PC-3 (cell line): ENCODE data around the gene HOXB1. TPM values are rescaled to one million over a fixed set of nuclear protein-coding genes. Genes with fewer than 3 reads are reported as not detected.
A peak's percentile ranks its signal among the peaks of the same experiment; 100 is the strongest.

ENCODE experiments used
- ATAC-seq: fragments of 200-7000 bp; cut with Tn5 transposase; 2 replicates; pipeline ENCODE4 v1.9.1; 2020; ENCODE audit warnings: mild to moderate bottlenecking, moderate library complexity
- Bru-seq: library from RNA; stranded (reverse); fragments of 400-500 nt; gene quantifications from one replicate; lab custom pipeline; 2021; lab: Mats Ljungman, UMichigan
- BruChase-seq, 2 experiments: library from RNA; stranded (reverse); fragments of 400-500 nt; gene quantifications; one replicate each; lab custom pipeline; 2021; lab: Mats Ljungman, UMichigan
- BruUV-seq: library from RNA; stranded (reverse); fragments of 400-500 nt; replicated peaks from 2 replicates; lab custom pipeline; 2021; lab: Mats Ljungman, UMichigan
- CTCF ChIA-PET: fragments of 300-600 bp; sonication (Branson Sonifier 250); formaldehyde crosslinking; loops from one replicate; lab custom pipeline; 2022; ENCODE audit warnings: antibody characterized with exemption; lab: Charles Lee
- POLR2A ChIA-PET: fragments of 300-600 bp; sonication (Branson Sonifier 250); formaldehyde crosslinking; loops from one replicate; lab custom pipeline; 2022; ENCODE audit warnings: antibody characterized with exemption; ENCODE audit not compliant: unreplicated experiment; lab: Charles Lee
- DNase-seq: peaks from one replicate; pipeline ENCODE4 v3.0.0-alpha.2; 2015
- H2AFZ ChIP-seq: fragments of 300-600 bp; sonication (generic); 2 replicates; pipeline ENCODE4 v1.6.0; 2016; ENCODE audit warnings: antibody characterized with exemption, low read length
- H3F3A ChIP-seq: fragments of 300-600 bp; sonication (generic); one replicate; pipeline ENCODE4 v1.6.0; 2017; ENCODE audit warnings: antibody characterized with exemption, low read length, control low read depth, mild to moderate bottlenecking; ENCODE audit not compliant: unreplicated experiment
- H3K27ac ChIP-seq: fragments of 300-600 bp; sonication (generic); 2 replicates; pipeline ENCODE4 v1.5.1; 2016; ENCODE audit warnings: mild to moderate bottlenecking, low read length
- H3K27me3 ChIP-seq: fragments of 300-600 bp; sonication (generic); 2 replicates; pipeline ENCODE4 v1.6.1; 2016; ENCODE audit warnings: low read length, mixed read lengths
- H3K36me3 ChIP-seq: fragments of 300-600 bp; sonication (generic); 2 replicates; pipeline ENCODE4 v1.6.1; 2016; ENCODE audit warnings: low read depth, mixed run types, low read length, mixed read lengths
- H3K4me1 ChIP-seq: fragments of 300-600 bp; sonication (generic); 2 replicates; pipeline ENCODE4 v1.5.1; 2016; ENCODE audit warnings: low read length; ENCODE audit not compliant: insufficient read depth
- H3K4me2 ChIP-seq: fragments of 300-600 bp; sonication (generic); 2 replicates; pipeline ENCODE4 v1.6.0; 2016; ENCODE audit warnings: low read length
- H3K4me3 ChIP-seq: fragments of 300-600 bp; sonication (generic); 2 replicates; pipeline ENCODE4 v1.5.1; 2016; ENCODE audit warnings: mild to moderate bottlenecking, low read length, mixed read lengths
- H3K79me2 ChIP-seq: fragments of 300-600 bp; sonication (generic); 2 replicates; pipeline ENCODE4 v1.6.1; 2017; ENCODE audit warnings: low read length, mixed read lengths
- H3K9ac ChIP-seq: fragments of 300-600 bp; sonication (generic); 2 replicates; pipeline ENCODE4 v1.6.0; 2016; ENCODE audit warnings: mild to moderate bottlenecking, low read length
- H3K9me2 ChIP-seq: fragments of 300-600 bp; sonication (generic); replicated peaks from 2 replicates; pipeline ENCODE4 v1.6.1; 2016; ENCODE audit warnings: mixed run types, low read length, mixed read lengths
- H3K9me3 ChIP-seq: fragments of 300-600 bp; sonication (generic); 2 replicates; pipeline ENCODE4 v1.6.1; 2016; ENCODE audit warnings: low read length, mixed read lengths
- H4K20me1 ChIP-seq: fragments of 300-600 bp; sonication (generic); 2 replicates; pipeline ENCODE4 v1.6.1; 2016; ENCODE audit warnings: low read length, mixed read lengths
- CTCF ChIP-seq: fragments of 300-600 bp; sonication (generic); conservative IDR thresholded peaks from 2 replicates; pipeline ENCODE4 v1.5.1; 2017; ENCODE audit warnings: antibody characterized with exemption, low read depth, mild to moderate bottlenecking, low read length
- EZH2 ChIP-seq: fragments of 300-600 bp; sonication (generic); IDR thresholded peaks from one replicate; pipeline ENCODE4 v1.6.1; 2017; ENCODE audit warnings: antibody characterized with exemption, mild to moderate bottlenecking, low read length; ENCODE audit not compliant: unreplicated experiment
- EZH2phosphoT487 ChIP-seq: fragments of 300-600 bp; sonication (generic); IDR thresholded peaks from 2 replicates; pipeline ENCODE4 v1.6.1; 2018; ENCODE audit warnings: mild to moderate bottlenecking, antibody characterized with exemption, low read length, borderline replicate concordance
- intact Hi-C: fragments of 100-400 bp; cut with micrococcal nuclease; formaldehyde crosslinking; loops from 2 replicates; pipeline ENCODE4 v1.9.0; 2023
- long read RNA-seq: library from polyadenylated mRNA; unstranded; transcript quantifications from one replicate; pipeline ENCODE4 v2.0.0, GENCODE V29; 2021; ENCODE audit not compliant: unreplicated experiment
- total RNA-seq: library from RNA; depleted of rRNA; stranded (reverse); fragments of >200 nt; gene quantifications from 2 replicates; pipeline ENCODE4 v1.2.3, GENCODE V29; 2014; rRNA removed

Gene HOXB1
- total RNA-seq, result not detected in 2 replicates
- percentile 21 among the genes with signal in this experiment for Bru-seq, nascent RNA
- BruChase-seq, experiment 1, labeled RNA remaining after a 6-hour chase, result not detected
- BruChase-seq, experiment 2, labeled RNA remaining after a 2-hour chase, result not detected
- long read RNA-seq, result 0 reads

DNA sequence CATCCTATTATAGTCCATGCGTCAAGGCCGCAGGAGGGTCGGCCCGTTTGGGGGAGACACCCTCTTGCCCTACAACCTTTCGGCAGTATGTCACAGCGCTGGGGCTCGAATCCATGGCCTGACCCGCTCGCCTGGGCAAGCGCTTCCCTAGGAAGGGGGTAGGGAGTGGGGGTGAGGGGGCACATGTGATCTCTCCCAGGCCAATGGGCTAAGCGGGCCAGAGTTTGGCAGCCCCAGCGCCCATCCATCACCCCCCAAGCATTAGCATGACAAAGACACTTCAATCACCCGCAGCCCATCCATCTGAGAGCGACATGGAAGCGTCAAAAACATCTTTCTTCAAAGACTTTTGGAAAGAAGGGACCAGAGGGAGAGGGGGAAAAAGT, at the start of gene HOXB1:
Gene HOXB1, minus strand, starts transcription at position 125 of the 386 bp plus-strand sequence. Its CDS starts 107 bp downstream, at position 18.
- no peak for ATAC-seq
- POLR2A ChIA-PET, result no interaction called here
- no peak for TF ChIP-seq EZH2phosphoT487
- TF ChIP-seq CTCF, result no peak
- no peak for TF ChIP-seq EZH2
- no TSS peak for BruUV-seq
- CTCF ChIA-PET, result no interaction called here
- no peak within 1 kb of the TSS for H3K27ac ChIP-seq
- no peaks in the 10 kb centered on the region for H3K36me3 ChIP-seq
- H3K4me3 ChIP-seq, result no peak within 1 kb of the TSS
- DNase-seq, result no peak
- H3F3A ChIP-seq, result no peaks in the 10 kb centered on the region
- no peaks in the 10 kb centered on the region for H4K20me1 ChIP-seq
- H3K4me1 ChIP-seq, result no peaks in the 10 kb centered on the region
- no peak within 1 kb of the TSS for H2AFZ ChIP-seq
- H3K9me3 ChIP-seq, result no peaks in the 10 kb centered on the region
- H3K79me2 ChIP-seq, result no peaks in the 10 kb centered on the region
- no peak within 1 kb of the TSS for H3K4me2 ChIP-seq
- no peaks in the 10 kb centered on the region for H3K9me2 ChIP-seq
- H3K9ac ChIP-seq, result no peak within 1 kb of the TSS
- intact Hi-C loops, result no loop called here
- no peaks in the 10 kb centered on the region for H3K27me3 ChIP-seq

DNA sequence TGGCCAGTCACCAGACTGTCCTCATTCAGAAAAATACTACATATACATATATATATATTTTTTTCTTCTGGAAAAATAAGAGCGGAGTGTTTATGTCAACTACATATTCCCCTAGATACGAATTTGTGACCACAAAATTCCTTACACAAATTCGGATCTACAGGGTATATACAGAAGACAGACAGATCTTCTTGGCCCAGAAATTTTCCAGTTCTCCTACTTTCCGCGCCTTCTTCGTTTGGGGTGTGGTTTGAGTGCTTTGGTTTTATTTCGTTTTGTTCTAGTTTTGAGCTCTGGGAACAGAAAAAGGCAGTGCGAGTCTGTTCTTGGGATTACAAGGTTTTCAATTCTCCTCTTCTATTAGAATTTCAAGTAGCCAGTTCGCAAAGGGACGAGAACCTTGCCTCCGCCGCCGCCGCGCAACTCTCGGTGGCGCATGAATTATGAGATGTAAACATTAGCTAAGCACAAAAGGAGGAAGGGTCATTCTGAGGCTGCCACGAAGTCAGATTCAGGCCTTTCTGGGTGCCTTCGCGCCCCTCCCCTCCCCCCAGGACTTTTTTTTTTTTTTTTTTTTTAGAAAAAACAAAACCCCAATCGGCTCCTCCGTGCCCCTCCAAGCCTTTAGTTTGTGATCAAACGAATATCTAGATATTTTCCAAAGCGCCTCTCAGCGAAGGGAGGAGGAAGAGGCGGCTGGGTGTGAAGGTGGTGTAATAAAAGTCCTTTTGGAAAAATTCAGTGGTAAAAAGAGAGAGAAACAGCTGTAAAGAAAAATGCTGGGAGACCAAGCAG, 49.1 kb upstream of the HOXB1 start:
- Histone ChIP-seq H3K27me3 (no peaks in the 10 kb centered on the region), H3K4me3 (no peak overlapping the region), H3K79me2 (0 out of 2 replicates have a peak, but pooled peaks cover 6% of the 10 kb centered on the region), H3K9me2 (no peaks in the 10 kb centered on the region), H3K36me3 (no peaks in the 10 kb centered on the region), H3K9me3 (no peaks in the 10 kb centered on the region), H3K9ac (no peak overlapping the region), H3F3A (no peaks in the 10 kb centered on the region), H3K4me1 (peaks cover 25% of the 10 kb centered on the region), H3K4me2 (no peak overlapping the region), H4K20me1 (no peaks in the 10 kb centered on the region), H2AFZ (no peak overlapping the region), H3K27ac (no peak overlapping the region)
- POLR2A ChIA-PET, result no interaction called here
- no TSS peak for BruUV-seq
- CTCF ChIA-PET, result no interaction called here
- no peak for DNase-seq
- intact Hi-C loops, result no loop called here
- TF ChIP-seq CTCF (no peak), EZH2phosphoT487 (no peak), EZH2 (no peak)
- ATAC-seq, result no peak

DNA sequence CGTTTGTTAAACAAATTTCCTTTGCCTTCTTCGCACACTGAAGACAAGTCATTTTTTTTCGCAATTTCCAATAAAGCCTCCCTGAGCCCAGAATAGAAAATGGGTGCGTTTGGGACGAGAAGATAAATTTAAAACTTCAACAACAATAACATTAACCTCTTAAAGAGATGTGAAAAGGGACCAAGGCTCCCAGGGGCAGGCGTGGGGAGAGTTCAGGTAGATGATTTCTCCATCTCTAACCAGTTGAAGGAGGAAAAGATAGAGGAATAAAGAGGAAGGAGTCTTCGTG, 48.6 kb upstream of the HOXB1 start:
- BruUV-seq, result no TSS peak
- Histone ChIP-seq H3F3A (no peaks in the 10 kb centered on the region), H3K9me3 (no peaks in the 10 kb centered on the region), H3K9ac (no peak overlapping the region), H3K27ac (no peak overlapping the region), H4K20me1 (no peaks in the 10 kb centered on the region), H3K27me3 (no peaks in the 10 kb centered on the region), H3K4me1 (peaks cover 25% of the 10 kb centered on the region), H3K9me2 (no peaks in the 10 kb centered on the region), H3K4me2 (no peak overlapping the region), H3K4me3 (no peak overlapping the region), H3K79me2 (0 out of 2 replicates have a peak, but pooled peaks cover 6% of the 10 kb centered on the region), H3K36me3 (no peaks in the 10 kb centered on the region), H2AFZ (no peak overlapping the region)
- TF ChIP-seq EZH2phosphoT487 (no peak), CTCF (no peak), EZH2 (no peak)
- POLR2A ChIA-PET, result no interaction called here
- no peak for ATAC-seq
- CTCF ChIA-PET, result no interaction called here
- intact Hi-C loops, result no loop called here
- no peak for DNase-seq
